HepG2 (cell line): ENCODE results near the gene GDPD5. TPM values are rescaled to one million over a fixed set of nuclear protein-coding genes. Genes with fewer than 3 reads are reported as not detected.

Experiments used
- CBX2 ChIP-seq, 2 experiments: fragments of 200-600 bp in 1 of 2; sonication (generic); formaldehyde crosslinking in 1 of 2; IDR thresholded peaks; 2 replicates each; pipeline versions ENCODE4 v1.7.0 to v1.8.1; 2018 to 2022; ENCODE audit warnings: low read depth in 2 of 2, low read length in 1 of 2, mild to moderate bottlenecking in 1 of 2, missing genetic modification reagents in 1 of 2
- CC2D1A ChIP-seq: sonication (generic); formaldehyde crosslinking; IDR thresholded peaks from 2 replicates; pipeline ENCODE4 v1.8.1; 2023; ENCODE audit warnings: mild to moderate bottlenecking, missing genetic modification reagents
- GATA4 ChIP-seq: sonication (generic); IDR thresholded peaks from 2 replicates; pipeline ENCODE4 v1.6.1; 2016; ENCODE audit warnings: antibody characterized with exemption, low read depth, borderline replicate concordance
- IRX3 ChIP-seq: sonication (generic); formaldehyde crosslinking; IDR thresholded peaks from 2 replicates; pipeline ENCODE4 v1.8.1; 2023; ENCODE audit warnings: mild to moderate bottlenecking, low read depth, missing genetic modification reagents, borderline replicate concordance
- MEIS1 ChIP-seq: sonication (generic); formaldehyde crosslinking; IDR thresholded peaks from 2 replicates; pipeline ENCODE4 v1.9.0; 2021; ENCODE audit warnings: mild to moderate bottlenecking, missing genetic modification reagents, moderate library complexity, borderline replicate concordance
- RAD21 ChIP-seq: fragments of 450-650 bp; formaldehyde crosslinking; IDR thresholded peaks from 2 replicates; pipeline ENCODE4 v1.5.0; 2020; ENCODE audit warnings: mild to moderate bottlenecking
- RNF219 ChIP-seq: sonication (generic); formaldehyde crosslinking; IDR thresholded peaks from 2 replicates; pipeline ENCODE4 v1.5.0; 2020; ENCODE audit warnings: mild to moderate bottlenecking, missing genetic modification reagents
- RORA ChIP-seq: sonication (generic); formaldehyde crosslinking; IDR thresholded peaks from 2 replicates; pipeline ENCODE4 v1.5.0; 2020; ENCODE audit warnings: mild to moderate bottlenecking, missing genetic modification reagents, moderate library complexity
- SMAD9 ChIP-seq: sonication (generic); formaldehyde crosslinking; IDR thresholded peaks from 2 replicates; pipeline ENCODE4 v1.5.1; 2020; ENCODE audit warnings: mild to moderate bottlenecking, missing genetic modification reagents
- SP4 ChIP-seq: sonication (generic); formaldehyde crosslinking; IDR thresholded peaks from 2 replicates; pipeline ENCODE4 v1.8.1; 2023; ENCODE audit warnings: mild to moderate bottlenecking, missing genetic modification reagents
- TBX3 ChIP-seq: fragments of 450-650 bp; IDR thresholded peaks from 2 replicates; pipeline ENCODE4 v1.6.1; 2017; ENCODE audit warnings: antibody characterized with exemption, mild to moderate bottlenecking, inconsistent platforms, borderline replicate concordance
- TEAD3 ChIP-seq: optimal IDR thresholded peaks from 2 replicates; pipeline ENCODE3; 2016; ENCODE audit warnings: borderline replicate concordance
- TRIM22 ChIP-seq: fragments of 450-650 bp; IDR thresholded peaks from 2 replicates; pipeline ENCODE4 v1.6.1; 2017
- ZFYVE20 ChIP-seq: sonication (generic); formaldehyde crosslinking; IDR thresholded peaks from 2 replicates; pipeline ENCODE4 v1.8.0; 2023; ENCODE audit warnings: low read depth, mild to moderate bottlenecking, moderate library complexity, missing genetic modification reagents, borderline replicate concordance
- ZNF383 ChIP-seq: sonication (generic); formaldehyde crosslinking; IDR thresholded peaks from 2 replicates; pipeline ENCODE4 v1.4.0; 2020; ENCODE audit warnings: missing genetic modification reagents, mild to moderate bottlenecking, borderline replicate concordance
- ZNF441 ChIP-seq: sonication (generic); formaldehyde crosslinking; IDR thresholded peaks from 2 replicates; pipeline ENCODE4 v1.7.0; 2021; ENCODE audit warnings: missing genetic modification reagents, borderline replicate concordance
- ZNF484 ChIP-seq: sonication (generic); formaldehyde crosslinking; IDR thresholded peaks from 2 replicates; pipeline ENCODE4 v1.5.1; 2020; ENCODE audit warnings: mild to moderate bottlenecking, low read depth, missing genetic modification reagents, borderline replicate concordance
- ZNF674 ChIP-seq: sonication (generic); formaldehyde crosslinking; IDR thresholded peaks from 2 replicates; pipeline ENCODE4 v1.5.0; 2020; ENCODE audit warnings: low read depth, mild to moderate bottlenecking, missing genetic modification reagents
- ZNF747 ChIP-seq: sonication (generic); formaldehyde crosslinking; IDR thresholded peaks from 2 replicates; pipeline ENCODE4 v1.8.1; 2023; ENCODE audit warnings: missing genetic modification reagents, mild to moderate bottlenecking, borderline replicate concordance
- polyA plus RNA-seq, 8 experiments: library from polyadenylated mRNA; depleted of rRNA in 3 of 8; stranded (reverse) in 7 of 8; unstranded in 1 of 8; fragments of >200 nt; fragmentation: Illumina TruSeq in 4 of 8; extraction: Trizol in 4 of 8; gene quantifications; 2 replicates each; pipeline versions ENCODE4 v1.2.1 to v1.2.3, GENCODE V29; 2011 to 2016; ENCODE audit warnings: low read depth in 4 of 8, missing spikeins in 1 of 8, mixed read lengths in 1 of 8; ENCODE audit not compliant: insufficient read depth in 1 of 8
- total RNA-seq, 5 experiments: library from RNA; depleted of rRNA; stranded (reverse); fragments of >200 nt; fragmentation: Illumina TruSeq; extraction: Trizol; gene quantifications; 2 replicates each; pipeline ENCODE4 v1.2.3, GENCODE V29; 2016; ENCODE audit warnings: low read depth in 1 of 5
- TF ChIP-seq, protein P1 (sequence below): sonication (generic); formaldehyde crosslinking; IDR thresholded peaks from 2 replicates; pipeline ENCODE4 v1.4.0; 2020; ENCODE audit warnings: missing genetic modification reagents, borderline replicate concordance

GDPD5 gene
- total and polyA plus RNA-seq, 2 of the 13 experiments (the other 11 are each of a cell fraction or from before 2014, with no cell fraction given): 55.0 to 67.5 TPM

DNA sequence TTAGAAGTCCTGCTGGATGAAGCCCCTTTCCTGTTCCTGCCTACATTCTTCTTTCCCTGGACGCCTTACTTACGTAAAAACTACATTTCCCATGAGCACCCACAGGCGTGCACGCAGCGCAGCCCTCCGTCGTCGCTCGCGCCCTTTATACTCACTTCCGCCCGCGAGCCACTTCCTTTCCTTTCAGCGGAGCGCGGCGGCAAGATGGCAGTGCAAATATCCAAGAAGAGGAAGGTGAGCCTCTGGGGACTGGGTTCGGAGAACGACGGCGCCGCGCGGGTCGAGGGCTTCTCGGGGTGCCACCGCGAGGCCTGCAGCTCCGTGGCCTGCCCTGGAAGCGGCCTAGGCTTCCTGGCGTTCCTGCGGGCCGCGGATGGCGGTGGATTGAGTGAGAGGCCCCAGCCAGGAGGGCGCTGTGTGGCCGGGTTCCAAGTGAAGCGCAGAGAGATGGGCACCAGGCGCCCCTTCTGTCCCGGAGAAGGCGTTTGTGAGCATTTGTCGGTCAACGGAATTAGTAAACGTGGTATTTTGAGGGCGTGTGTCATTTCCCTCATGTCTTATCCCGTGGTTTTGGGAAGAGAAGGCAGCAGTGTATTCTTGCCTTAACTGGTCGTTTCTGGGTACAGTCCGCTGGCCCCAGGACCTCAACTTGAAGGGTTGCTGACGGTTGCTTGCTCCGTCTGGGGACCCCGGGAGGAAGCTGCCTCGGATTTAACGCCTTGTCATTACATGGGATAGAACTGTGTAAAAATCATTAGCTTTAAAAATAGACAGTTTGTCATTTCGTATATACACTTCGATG is 126.2 kb downstream of the GDPD5 start, which contains the start of gene RPS3 (continued):
- TF ChIP-seq, protein P1, sequence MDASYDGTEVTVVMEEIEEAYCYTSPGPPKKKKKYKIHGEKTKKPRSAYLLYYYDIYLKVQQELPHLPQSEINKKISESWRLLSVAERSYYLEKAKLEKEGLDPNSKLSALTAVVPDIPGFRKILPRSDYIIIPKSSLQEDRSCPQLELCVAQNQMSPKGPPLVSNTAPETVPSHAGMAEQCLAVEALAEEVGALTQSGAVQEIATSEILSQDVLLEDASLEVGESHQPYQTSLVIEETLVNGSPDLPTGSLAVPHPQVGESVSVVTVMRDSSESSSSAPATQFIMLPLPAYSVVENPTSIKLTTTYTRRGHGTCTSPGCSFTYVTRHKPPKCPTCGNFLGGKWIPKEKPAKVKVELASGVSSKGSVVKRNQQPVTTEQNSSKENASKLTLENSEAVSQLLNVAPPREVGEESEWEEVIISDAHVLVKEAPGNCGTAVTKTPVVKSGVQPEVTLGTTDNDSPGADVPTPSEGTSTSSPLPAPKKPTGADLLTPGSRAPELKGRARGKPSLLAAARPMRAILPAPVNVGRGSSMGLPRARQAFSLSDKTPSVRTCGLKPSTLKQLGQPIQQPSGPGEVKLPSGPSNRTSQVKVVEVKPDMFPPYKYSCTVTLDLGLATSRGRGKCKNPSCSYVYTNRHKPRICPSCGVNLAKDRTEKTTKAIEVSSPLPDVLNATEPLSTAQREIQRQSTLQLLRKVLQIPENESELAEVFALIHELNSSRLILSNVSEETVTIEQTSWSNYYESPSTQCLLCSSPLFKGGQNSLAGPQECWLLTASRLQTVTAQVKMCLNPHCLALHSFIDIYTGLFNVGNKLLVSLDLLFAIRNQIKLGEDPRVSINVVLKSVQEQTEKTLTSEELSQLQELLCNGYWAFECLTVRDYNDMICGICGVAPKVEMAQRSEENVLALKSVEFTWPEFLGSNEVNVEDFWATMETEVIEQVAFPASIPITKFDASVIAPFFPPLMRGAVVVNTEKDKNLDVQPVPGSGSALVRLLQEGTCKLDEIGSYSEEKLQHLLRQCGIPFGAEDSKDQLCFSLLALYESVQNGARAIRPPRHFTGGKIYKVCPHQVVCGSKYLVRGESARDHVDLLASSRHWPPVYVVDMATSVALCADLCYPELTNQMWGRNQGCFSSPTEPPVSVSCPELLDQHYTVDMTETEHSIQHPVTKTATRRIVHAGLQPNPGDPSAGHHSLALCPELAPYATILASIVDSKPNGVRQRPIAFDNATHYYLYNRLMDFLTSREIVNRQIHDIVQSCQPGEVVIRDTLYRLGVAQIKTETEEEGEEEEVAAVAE (CRISPR knock-in tag): peak; percentile 89; the same call in 1 of the 2 replicates
- TF ChIP-seq RAD21 (CRISPR knock-in tag) (peak; percentile 45), MEIS1 (CRISPR knock-in tag) (no peak), ZNF747 (CRISPR knock-in tag) (peak; percentile 65; the same call in 1 of the 2 replicates), IRX3 (peak; percentile 63; the same call in 1 of the 2 replicates), TBX3 (no peak), SMAD9 (peak; percentile 81; the same call in 1 of the 2 replicates), TRIM22 (no peak), RORA (CRISPR knock-in tag) (no peak), CBX2 (IDR thresholded peaks at IDR 0.05; ENCODE audit: low read depth, low read length) (no peak), CBX2 (CRISPR knock-in tag; IDR thresholded peaks at IDR 0.05; ENCODE audit: low read depth) (no peak), SP4 (CRISPR knock-in tag) (peak; percentile 55; the same call in 1 of the 2 replicates), ZNF484 (CRISPR knock-in tag) (peak; percentile 85; the same call in 1 of the 2 replicates), RNF219 (CRISPR knock-in tag) (no peak), ZFYVE20 (CRISPR knock-in tag) (no peak), TEAD3 (CRISPR knock-in tag) (peak; percentile 61), GATA4 (peak; percentile 83; the same call in 1 of the 2 replicates), ZNF383 (CRISPR knock-in tag) (no peak; the same call in 1 of the 2 replicates), ZNF674 (no peak), CC2D1A (no peak), ZNF441 (CRISPR knock-in tag) (peak; percentile 41; the same call in 1 of the 2 replicates)
